ENCODE results near the gene SAMD8.
A peak's percentile ranks its signal among the peaks of the same experiment; 100 is the strongest.

The SAMD8 gene

GRCh38 chr10:75223507-75223906 is 112.1 kb downstream of the SAMD8 start:
- no peak for DNase-seq (ENCODE audit: low spot score)

GRCh38 chr10:75226095-75226494 is 114.6 kb downstream of the SAMD8 start:
- no peak for DNase-seq (ENCODE audit: low spot score)

GRCh38 chr10:75226656-75227055 is 115.2 kb downstream of the SAMD8 start:
- no peak for DNase-seq (ENCODE audit: low spot score)

GRCh38 chr10:75228278-75228677 is 116.8 kb downstream of the SAMD8 start:
- no peak for DNase-seq (ENCODE audit: low spot score)

GRCh38 chr10:75228834-75229233 is 117.4 kb downstream of the SAMD8 start:
- DNase-seq (ENCODE audit: low spot score): no peak

GRCh38 chr10:75229971-75230370 is 118.5 kb downstream of the SAMD8 start:
- no peak for DNase-seq (ENCODE audit: low spot score)

GRCh38 chr10:75230600-75231038 is 119.2 kb downstream of the SAMD8 start:
- peak; percentile 91 for DNase-seq (ENCODE audit: low spot score)

Data from hematopoietic multipotent progenitor cell treated with erythropoietin and hydrocortisone succinate and interleukin-3 and kit ligand, for 15 days (in vitro differentiated cells).